ENCODE data around the gene CRB2.
A peak's percentile ranks its signal among the peaks of the same experiment; 100 is the strongest.
"Not testable (repeated sequence)": the region's sequence is repeated elsewhere in the genome, so short reads cannot be mapped to it uniquely, and the experiment has no call there.

The CRB2 gene

GRCh38 chr9:123329329-123329955 is 26.6 kb upstream of the CRB2 start:
- peaks cover 7% of the 10 kb centered on the region for H3K4me1 ChIP-seq (ENCODE audit: control insufficient read depth, insufficient read depth, low read length)
- no peaks in the 10 kb centered on the region for H3K27me3 ChIP-seq (ENCODE audit: control insufficient read depth, insufficient read depth, low read length)
- no peaks in the 10 kb centered on the region for H3K36me3 ChIP-seq (ENCODE audit: control insufficient read depth, insufficient read depth, low read length)
- H3K4me3 ChIP-seq (ENCODE audit: low read depth, low read length), result no peak overlapping the region
- H3K9ac ChIP-seq (ENCODE audit: low read length), result no peak overlapping the region
- no peaks in the 10 kb centered on the region for H3K9me3 ChIP-seq (ENCODE audit: control insufficient read depth, insufficient read depth, low read depth, low read length)
- no peak overlapping the region for H3K27ac ChIP-seq (ENCODE audit: low read depth, low read length)

GRCh38 chr9:123331346-123332060 is 24.5 kb upstream of the CRB2 start:
- Histone ChIP-seq H3K4me3 (ENCODE audit: low read depth, low read length) (no peak overlapping the region), H3K4me1 (ENCODE audit: control insufficient read depth, insufficient read depth, low read length) (peaks cover 18% of the 10 kb centered on the region), H3K36me3 (ENCODE audit: control insufficient read depth, insufficient read depth, low read length) (no peaks in the 10 kb centered on the region), H3K27ac (ENCODE audit: low read depth, low read length) (no peak overlapping the region), H3K9ac (ENCODE audit: low read length) (no peak overlapping the region), H3K9me3 (ENCODE audit: control insufficient read depth, insufficient read depth, low read depth, low read length) (no peaks in the 10 kb centered on the region), H3K27me3 (ENCODE audit: control insufficient read depth, insufficient read depth, low read length) (no peaks in the 10 kb centered on the region)

- H3K9ac ChIP-seq (ENCODE audit: low read length); H3K27me3 ChIP-seq (ENCODE audit: control insufficient read depth, insufficient read depth, low read length); H3K36me3 ChIP-seq (ENCODE audit: control insufficient read depth, insufficient read depth, low read length); H3K4me3 ChIP-seq (ENCODE audit: low read depth, low read length); H3K27ac ChIP-seq (ENCODE audit: low read depth, low read length); H3K9me3 ChIP-seq (ENCODE audit: control insufficient read depth, insufficient read depth, low read depth, low read length): not testable (repeated sequence)
- peaks cover 16% of the 10 kb centered on the region for H3K4me1 ChIP-seq (ENCODE audit: control insufficient read depth, insufficient read depth, low read length)
These were observed 22.8 kb upstream of the CRB2 start for GRCh38 chr9:123333058-123333669.

- H3K9ac ChIP-seq (ENCODE audit: low read length), result no peak overlapping the region
- H3K27ac ChIP-seq (ENCODE audit: low read depth, low read length), result no peak overlapping the region
These were observed 21.4 kb upstream of the CRB2 start for GRCh38 chr9:123334639-123335038.

GRCh38 chr9:123335193-123335985 is 20.6 kb upstream of the CRB2 start:
- Histone ChIP-seq H3K4me3 (ENCODE audit: low read depth, low read length) (no peak overlapping the region), H3K27me3 (ENCODE audit: control insufficient read depth, insufficient read depth, low read length) (no peaks in the 10 kb centered on the region), H3K36me3 (ENCODE audit: control insufficient read depth, insufficient read depth, low read length) (no peaks in the 10 kb centered on the region), H3K9ac (ENCODE audit: low read length) (no peak overlapping the region), H3K27ac (ENCODE audit: low read depth, low read length) (no peak overlapping the region), H3K4me1 (ENCODE audit: control insufficient read depth, insufficient read depth, low read length) (peaks cover 29% of the 10 kb centered on the region), H3K9me3 (ENCODE audit: control insufficient read depth, insufficient read depth, low read depth, low read length) (no peaks in the 10 kb centered on the region)

More at GRCh38 chr9:123334639-123335038, 21.4 kb upstream of the CRB2 start:
- Histone ChIP-seq H3K4me3 (ENCODE audit: low read depth, low read length) (no peak overlapping the region), H3K27me3 (ENCODE audit: control insufficient read depth, insufficient read depth, low read length) (no peaks in the 10 kb centered on the region), H3K4me1 (ENCODE audit: control insufficient read depth, insufficient read depth, low read length) (peaks cover 22% of the 10 kb centered on the region), H3K9me3 (ENCODE audit: control insufficient read depth, insufficient read depth, low read depth, low read length) (no peaks in the 10 kb centered on the region), H3K36me3 (ENCODE audit: control insufficient read depth, insufficient read depth, low read length) (no peaks in the 10 kb centered on the region)

GRCh38 chr9:123335986-123336329 is 20.0 kb upstream of the CRB2 start:
- Histone ChIP-seq H3K4me3 (ENCODE audit: low read depth, low read length) (no peak overlapping the region), H3K9ac (ENCODE audit: low read length) (no peak overlapping the region), H3K27ac (ENCODE audit: low read depth, low read length) (no peak overlapping the region), H3K27me3 (ENCODE audit: control insufficient read depth, insufficient read depth, low read length) (no peaks in the 10 kb centered on the region), H3K9me3 (ENCODE audit: control insufficient read depth, insufficient read depth, low read depth, low read length) (no peaks in the 10 kb centered on the region), H3K36me3 (ENCODE audit: control insufficient read depth, insufficient read depth, low read length) (no peaks in the 10 kb centered on the region), H3K4me1 (ENCODE audit: control insufficient read depth, insufficient read depth, low read length) (peaks cover 31% of the 10 kb centered on the region)

GRCh38 chr9:123336449-123336848 is 19.5 kb upstream of the CRB2 start:
- H3K27me3 ChIP-seq (ENCODE audit: control insufficient read depth, insufficient read depth, low read length), result no peaks in the 10 kb centered on the region
- no peak overlapping the region for H3K9ac ChIP-seq (ENCODE audit: low read length)
- no peaks in the 10 kb centered on the region for H3K36me3 ChIP-seq (ENCODE audit: control insufficient read depth, insufficient read depth, low read length)
- no peaks in the 10 kb centered on the region for H3K9me3 ChIP-seq (ENCODE audit: control insufficient read depth, insufficient read depth, low read depth, low read length)
- no peak overlapping the region for H3K4me3 ChIP-seq (ENCODE audit: low read depth, low read length)
- peaks cover 31% of the 10 kb centered on the region for H3K4me1 ChIP-seq (ENCODE audit: control insufficient read depth, insufficient read depth, low read length)
- no peak overlapping the region for H3K27ac ChIP-seq (ENCODE audit: low read depth, low read length)

- peaks cover 31% of the 10 kb centered on the region for H3K4me1 ChIP-seq (ENCODE audit: control insufficient read depth, insufficient read depth, low read length)
- H3K4me3 ChIP-seq (ENCODE audit: low read depth, low read length), result no peak overlapping the region
- H3K36me3 ChIP-seq (ENCODE audit: control insufficient read depth, insufficient read depth, low read length), result no peaks in the 10 kb centered on the region
- no peak overlapping the region for H3K9ac ChIP-seq (ENCODE audit: low read length)
- H3K27ac ChIP-seq (ENCODE audit: low read depth, low read length), result no peak overlapping the region
- no peaks in the 10 kb centered on the region for H3K27me3 ChIP-seq (ENCODE audit: control insufficient read depth, insufficient read depth, low read length)
- no peaks in the 10 kb centered on the region for H3K9me3 ChIP-seq (ENCODE audit: control insufficient read depth, insufficient read depth, low read depth, low read length)
These were observed 19.0 kb upstream of the CRB2 start for GRCh38 chr9:123336959-123337358.

- Histone ChIP-seq H3K27ac (ENCODE audit: low read depth, low read length) (no peak overlapping the region), H3K4me1 (ENCODE audit: control insufficient read depth, insufficient read depth, low read length) (peaks cover 31% of the 10 kb centered on the region), H3K4me3 (ENCODE audit: low read depth, low read length) (no peak overlapping the region), H3K36me3 (ENCODE audit: control insufficient read depth, insufficient read depth, low read length) (no peaks in the 10 kb centered on the region), H3K27me3 (ENCODE audit: control insufficient read depth, insufficient read depth, low read length) (no peaks in the 10 kb centered on the region), H3K9me3 (ENCODE audit: control insufficient read depth, insufficient read depth, low read depth, low read length) (no peaks in the 10 kb centered on the region), H3K9ac (ENCODE audit: low read length) (no peak overlapping the region)
These were observed 18.0 kb upstream of the CRB2 start for GRCh38 chr9:123337971-123338370.

GRCh38 chr9:123338710-123339665 is 17.0 kb upstream of the CRB2 start:
- Histone ChIP-seq H3K9ac (ENCODE audit: low read length) (peak overlapping the region; percentile 14), H3K4me3 (ENCODE audit: low read depth, low read length) (0 out of 2 replicates have a peak overlapping the region, but pooled peaks have one; percentile 2), H3K27ac (ENCODE audit: low read depth, low read length) (no peak overlapping the region)

More at GRCh38 chr9:123338710-123339665, 17.0 kb upstream of the CRB2 start:
- H3K4me1 ChIP-seq (ENCODE audit: control insufficient read depth, insufficient read depth, low read length), result peaks cover 37% of the 10 kb centered on the region
- no peaks in the 10 kb centered on the region for H3K36me3 ChIP-seq (ENCODE audit: control insufficient read depth, insufficient read depth, low read length)
- no peaks in the 10 kb centered on the region for H3K27me3 ChIP-seq (ENCODE audit: control insufficient read depth, insufficient read depth, low read length)
- H3K9me3 ChIP-seq (ENCODE audit: control insufficient read depth, insufficient read depth, low read depth, low read length), result no peaks in the 10 kb centered on the region
